ENCODE results near the gene ENOX1. TPM values are rescaled to one million over a fixed set of nuclear protein-coding genes. Genes with fewer than 3 reads are reported as not detected.

ENOX1 gene
- total and polyA plus RNA-seq, 9 of the 15 experiments (the other 6 are each of a cell fraction or from before 2014, with no cell fraction given) = not detected

DNA sequence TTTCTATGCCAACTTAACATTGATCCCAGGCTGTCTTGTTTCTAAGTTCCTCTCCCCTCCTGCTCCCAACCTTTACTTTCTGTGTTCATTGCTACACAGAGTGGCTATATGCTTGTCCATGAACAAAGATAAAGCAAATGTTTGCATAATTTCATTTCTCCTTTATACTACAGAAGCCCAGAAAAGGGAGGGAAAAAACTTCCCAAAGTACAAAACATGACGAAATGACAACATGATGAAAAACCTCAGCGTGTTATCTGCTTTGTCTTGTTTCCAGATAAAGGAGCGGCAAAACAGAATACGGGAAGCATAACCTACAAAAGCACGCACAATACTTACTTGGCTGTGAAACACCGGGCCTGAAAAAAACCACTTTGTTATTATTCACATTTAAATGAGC lies 426.6 kb downstream of the ENOX1 start (continued):
- TF ChIP-seq, protein P1, sequence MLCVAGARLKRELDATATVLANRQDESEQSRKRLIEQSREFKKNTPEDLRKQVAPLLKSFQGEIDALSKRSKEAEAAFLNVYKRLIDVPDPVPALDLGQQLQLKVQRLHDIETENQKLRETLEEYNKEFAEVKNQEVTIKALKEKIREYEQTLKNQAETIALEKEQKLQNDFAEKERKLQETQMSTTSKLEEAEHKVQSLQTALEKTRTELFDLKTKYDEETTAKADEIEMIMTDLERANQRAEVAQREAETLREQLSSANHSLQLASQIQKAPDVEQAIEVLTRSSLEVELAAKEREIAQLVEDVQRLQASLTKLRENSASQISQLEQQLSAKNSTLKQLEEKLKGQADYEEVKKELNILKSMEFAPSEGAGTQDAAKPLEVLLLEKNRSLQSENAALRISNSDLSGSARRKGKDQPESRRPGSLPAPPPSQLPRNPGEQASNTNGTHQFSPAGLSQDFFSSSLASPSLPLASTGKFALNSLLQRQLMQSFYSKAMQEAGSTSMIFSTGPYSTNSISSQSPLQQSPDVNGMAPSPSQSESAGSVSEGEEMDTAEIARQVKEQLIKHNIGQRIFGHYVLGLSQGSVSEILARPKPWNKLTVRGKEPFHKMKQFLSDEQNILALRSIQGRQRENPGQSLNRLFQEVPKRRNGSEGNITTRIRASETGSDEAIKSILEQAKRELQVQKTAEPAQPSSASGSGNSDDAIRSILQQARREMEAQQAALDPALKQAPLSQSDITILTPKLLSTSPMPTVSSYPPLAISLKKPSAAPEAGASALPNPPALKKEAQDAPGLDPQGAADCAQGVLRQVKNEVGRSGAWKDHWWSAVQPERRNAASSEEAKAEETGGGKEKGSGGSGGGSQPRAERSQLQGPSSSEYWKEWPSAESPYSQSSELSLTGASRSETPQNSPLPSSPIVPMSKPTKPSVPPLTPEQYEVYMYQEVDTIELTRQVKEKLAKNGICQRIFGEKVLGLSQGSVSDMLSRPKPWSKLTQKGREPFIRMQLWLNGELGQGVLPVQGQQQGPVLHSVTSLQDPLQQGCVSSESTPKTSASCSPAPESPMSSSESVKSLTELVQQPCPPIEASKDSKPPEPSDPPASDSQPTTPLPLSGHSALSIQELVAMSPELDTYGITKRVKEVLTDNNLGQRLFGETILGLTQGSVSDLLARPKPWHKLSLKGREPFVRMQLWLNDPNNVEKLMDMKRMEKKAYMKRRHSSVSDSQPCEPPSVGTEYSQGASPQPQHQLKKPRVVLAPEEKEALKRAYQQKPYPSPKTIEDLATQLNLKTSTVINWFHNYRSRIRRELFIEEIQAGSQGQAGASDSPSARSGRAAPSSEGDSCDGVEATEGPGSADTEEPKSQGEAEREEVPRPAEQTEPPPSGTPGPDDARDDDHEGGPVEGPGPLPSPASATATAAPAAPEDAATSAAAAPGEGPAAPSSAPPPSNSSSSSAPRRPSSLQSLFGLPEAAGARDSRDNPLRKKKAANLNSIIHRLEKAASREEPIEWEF (CRISPR knock-in tag; IDR thresholded peaks at IDR 0.05) = no peak
- TF ChIP-seq ZNF77 (CRISPR knock-in tag; IDR thresholded peaks at IDR 0.05) = no peak
- no peak for TF ChIP-seq TAF1 (IDR thresholded peaks at IDR 0.05; ENCODE audit: control insufficient read depth, extremely low read depth, insufficient read depth, low read length, severe bottlenecking)
- TF ChIP-seq GABPB1 (CRISPR knock-in tag; IDR thresholded peaks at IDR 0.05) = no peak
- TF ChIP-seq MECOM (CRISPR knock-in tag; IDR thresholded peaks at IDR 0.05) = no peak
- TF ChIP-seq POLR2G (IDR thresholded peaks at IDR 0.05; ENCODE audit: low read depth, low read length) = no peak
- no peak for TF ChIP-seq ZFX (CRISPR knock-in tag; IDR thresholded peaks at IDR 0.05)
- TF ChIP-seq ZNF41 (CRISPR knock-in tag; conservative IDR thresholded peaks at IDR 0.05) = no peak
